Measurements from ENCODE around the gene CLCN6. TPM values are rescaled to one million over a fixed set of nuclear protein-coding genes. Genes with fewer than 3 reads are reported as not detected.

The CLCN6 gene
- total and polyA plus RNA-seq, 8 donors = 17.2 to 43.4 (median 20.7) TPM

DNA sequence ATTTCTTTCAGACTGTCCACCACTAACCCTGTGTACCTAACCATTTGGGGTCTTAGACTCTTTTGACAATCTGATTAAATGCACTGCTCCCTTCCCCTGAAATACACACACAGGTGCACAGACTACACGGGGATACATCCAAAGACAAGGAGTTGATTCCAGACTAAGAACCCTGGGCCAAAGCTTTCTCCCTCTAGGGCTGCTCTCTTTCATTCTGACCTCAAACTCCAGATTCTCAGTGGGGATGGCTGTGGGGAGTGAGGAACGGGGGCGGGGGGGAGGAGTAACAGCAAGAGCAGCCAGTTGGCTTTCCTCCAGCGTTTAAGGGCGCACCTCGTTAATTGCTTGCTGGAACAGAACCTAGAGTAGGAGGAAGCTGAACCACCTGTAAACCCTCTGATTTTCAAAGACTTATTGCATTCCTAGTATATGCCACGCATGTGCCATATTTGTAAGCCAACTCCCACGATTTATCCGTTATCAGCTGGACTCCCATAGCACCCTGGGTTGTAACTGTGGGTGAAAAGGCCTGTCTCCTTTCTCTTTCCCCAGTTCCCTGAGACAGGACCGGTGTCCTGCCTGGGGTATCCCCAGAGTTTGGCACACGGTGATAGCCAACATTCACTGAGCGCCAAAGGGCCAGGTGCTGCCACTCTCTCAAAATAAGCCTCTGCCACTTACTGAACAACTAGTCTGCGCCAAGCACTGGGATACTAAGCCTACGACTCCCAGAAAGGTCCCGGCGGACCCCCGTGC is 1.1 kb upstream of the CLCN6 start:
- no peaks in the 10 kb centered on the region for H3K27me3 ChIP-seq
- TF ChIP-seq CTCF (IDR thresholded peaks at IDR 0.05) = no peak
- H3K4me3 ChIP-seq = peak overlapping the region; percentile 86 to 90
- no peaks in the 10 kb centered on the region for H3K9me3 ChIP-seq
- peak overlapping the region; percentile 95 to 99 for H3K27ac ChIP-seq
- intact Hi-C loops (cut with DNase I) = no loop called here
- peak in 1 of 4 donors; percentile 69 for DNase-seq
- peaks cover 26 to 83% of the 10 kb centered on the region in 2 donors for H3K4me1 ChIP-seq
- H3K36me3 ChIP-seq = peaks cover 0 to 27% of the 10 kb centered on the region in 2 donors
- peak; percentile 3 for ATAC-seq

- no peaks in the 10 kb centered on the region for H3K27me3 ChIP-seq
- no peaks in the 10 kb centered on the region for H3K9me3 ChIP-seq
- no peak for DNase-seq
- intact Hi-C loops (cut with DNase I) = no loop called here
- peaks cover 0 to 27% of the 10 kb centered on the region in 2 donors for H3K36me3 ChIP-seq
- peak overlapping the region; percentile 86 to 90 for H3K4me3 ChIP-seq
- TF ChIP-seq CTCF (IDR thresholded peaks at IDR 0.05) = no peak
- peaks cover 26 to 74% of the 10 kb centered on the region in 2 donors for H3K4me1 ChIP-seq
- H3K27ac ChIP-seq = peak overlapping the region; percentile 95 to 99
- peak; percentile 51 for ATAC-seq
Observed at GRCh38 chr1:11806307-11806936, 431 bp downstream of the CLCN6 start.

DNA sequence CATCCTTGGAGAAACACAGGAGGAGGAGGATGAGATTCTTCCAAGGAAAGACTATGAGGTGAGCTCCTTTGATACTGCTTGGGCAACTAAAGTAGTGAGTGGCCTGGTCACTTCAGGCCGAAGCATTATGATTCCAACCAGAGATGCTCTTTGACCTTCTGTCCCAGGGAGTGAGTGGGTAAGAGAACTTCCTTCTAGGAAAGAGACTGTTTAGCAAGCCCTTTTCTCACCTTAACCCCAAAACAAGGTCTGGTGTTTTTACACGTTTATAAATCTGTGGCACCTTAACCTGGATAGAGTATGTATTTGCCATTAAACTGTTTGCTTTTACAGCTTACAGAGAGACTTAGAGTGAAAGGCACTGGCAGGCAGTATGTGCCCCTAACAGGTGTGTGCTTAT is 1.1 kb downstream of the CLCN6 start:
- no peak for ATAC-seq
- H3K4me1 ChIP-seq = peaks cover 26 to 72% of the 10 kb centered on the region in 2 donors

GRCh38 chr1:11813021-11813420 is 7.0 kb downstream of the CLCN6 start:
- TF ChIP-seq CTCF (IDR thresholded peaks at IDR 0.05) = no peak
- Histone ChIP-seq H3K4me1 (peaks cover 0 to 55% of the 10 kb centered on the region in 2 donors), H3K36me3 (peaks cover 0 to 80% of the 10 kb centered on the region in 2 donors), H3K27ac (no peak overlapping the region), H3K27me3 (no peaks in the 10 kb centered on the region), H3K9me3 (no peaks in the 10 kb centered on the region), H3K4me3 (no peak overlapping the region)
- intact Hi-C loops (cut with DNase I) = no loop called here
- DNase-seq (no peak), ATAC-seq (no peak)

More for the DNA sequence above, 1.1 kb downstream of the CLCN6 start:
- Histone ChIP-seq H3K27me3 (no peaks in the 10 kb centered on the region), H3K36me3 (peaks cover 0 to 34% of the 10 kb centered on the region in 2 donors), H3K4me3 (peak overlapping the region; percentile 86 to 90), H3K9me3 (no peaks in the 10 kb centered on the region), H3K27ac (peak overlapping the region; percentile 95 to 99)
- DNase-seq = no peak
- TF ChIP-seq CTCF (IDR thresholded peaks at IDR 0.05) = no peak
- intact Hi-C loops (cut with DNase I) = no loop called here

GRCh38 chr1:11817192-11817591 is 11.2 kb downstream of the CLCN6 start:
- no peak for TF ChIP-seq CTCF (IDR thresholded peaks at IDR 0.05)
- Histone ChIP-seq H3K27me3 (no peaks in the 10 kb centered on the region), H3K27ac (no peak overlapping the region), H3K36me3 (peaks cover 0 to 86% of the 10 kb centered on the region in 2 donors), H3K4me3 (no peak overlapping the region), H3K4me1 (peaks cover 0 to 30% of the 10 kb centered on the region in 2 donors), H3K9me3 (no peaks in the 10 kb centered on the region)
- intact Hi-C loops (cut with DNase I) = no loop called here
- no peak for ATAC-seq
- no peak for DNase-seq
